Colonic mucosa (tissue), 4 donors: ENCODE results near the gene ST6GALNAC5. TPM values are rescaled to one million over a fixed set of nuclear protein-coding genes. Genes with fewer than 3 reads are reported as not detected.

Experiments used
- DNase-seq: peaks from one replicate; pipeline ENCODE4 v3.0.0-alpha.2; 2020
- H3K27ac ChIP-seq: fragments of 200-600 bp; one replicate; pipeline ENCODE4 v1.8.0; 2021
- H3K27me3 ChIP-seq: fragments of 200-600 bp; one replicate; pipeline ENCODE4 v1.8.0; 2021
- H3K36me3 ChIP-seq: fragments of 200-600 bp; one replicate; pipeline ENCODE4 v1.8.0; 2021
- H3K4me1 ChIP-seq: fragments of 200-600 bp; one replicate; pipeline ENCODE4 v1.8.0; 2021; ENCODE audit warnings: mild to moderate bottlenecking
- H3K4me3 ChIP-seq: fragments of 200-600 bp; one replicate; pipeline ENCODE4 v1.8.0; 2021
- H3K9ac ChIP-seq, 2 donors: one replicate each; pipeline ENCODE4 v1.7.0; 2013; ENCODE audit warnings: control low read depth in 2 of 2, low read depth in 2 of 2, low read length in 2 of 2
- H3K9me3 ChIP-seq: fragments of 200-600 bp; one replicate; pipeline ENCODE4 v1.8.0; 2021
- intact Hi-C: fragments of 100-400 bp; cut with DNase I; formaldehyde crosslinking; loops from one replicate; pipeline ENCODE4 v1.14.1; 2022
- total RNA-seq, 2 donors: library from RNA; stranded (reverse); fragmentation: NEBNext Ultra II Directional in 1 of 2; extraction: Animal tissue kit (Norgen Biotek cat#: 25700) in 1 of 2; gene quantifications; one replicate each; pipeline ENCODE4 v1.2.1, GENCODE V29; 2021
- TF ChIP-seq, protein P1 (sequence below): fragments of 200-600 bp; IDR thresholded peaks from one replicate; pipeline ENCODE4 v1.8.0; 2022; ENCODE audit warnings: antibody characterized with exemption, mild to moderate bottlenecking
- donor health status: healthy.
- donor health status: DM: no; HTN: no; CAD: no.
- donor health status: DM: no; HTN: no; CAD: no.

The ST6GALNAC5 gene
- total RNA-seq, 2 donors from 2014 or later, result 2.1 to 2.2 TPM

DNA sequence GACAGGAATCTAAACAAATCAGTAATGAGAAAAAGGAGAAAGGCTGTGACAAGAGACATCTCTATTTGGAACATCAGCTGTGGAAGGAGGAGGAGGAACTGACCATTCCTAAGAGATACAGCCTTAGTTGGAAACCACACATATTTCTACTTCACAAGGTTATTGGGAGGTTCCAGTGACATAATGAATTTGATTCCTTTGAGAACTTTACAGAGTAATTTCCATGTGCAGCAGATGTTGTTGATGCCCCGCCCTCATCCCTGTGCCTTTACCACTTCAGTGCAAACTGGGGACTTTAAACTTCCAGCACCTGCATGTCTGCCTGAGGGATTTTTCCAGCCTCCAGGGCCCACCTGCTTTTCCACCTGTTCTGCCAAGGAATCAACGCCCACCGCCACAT lies 9.3 kb upstream of the ST6GALNAC5 start:
- no peak overlapping the region for H3K27ac ChIP-seq
- intact Hi-C loops, result no loop called here
- H3K4me1 ChIP-seq, result no peaks in the 10 kb centered on the region
- DNase-seq, result no peak
- H3K27me3 ChIP-seq, result no peaks in the 10 kb centered on the region
- no peaks in the 10 kb centered on the region for H3K9me3 ChIP-seq
- no peaks in the 10 kb centered on the region for H3K36me3 ChIP-seq
- H3K9ac ChIP-seq, result no peak overlapping the region
- TF ChIP-seq, protein P1, sequence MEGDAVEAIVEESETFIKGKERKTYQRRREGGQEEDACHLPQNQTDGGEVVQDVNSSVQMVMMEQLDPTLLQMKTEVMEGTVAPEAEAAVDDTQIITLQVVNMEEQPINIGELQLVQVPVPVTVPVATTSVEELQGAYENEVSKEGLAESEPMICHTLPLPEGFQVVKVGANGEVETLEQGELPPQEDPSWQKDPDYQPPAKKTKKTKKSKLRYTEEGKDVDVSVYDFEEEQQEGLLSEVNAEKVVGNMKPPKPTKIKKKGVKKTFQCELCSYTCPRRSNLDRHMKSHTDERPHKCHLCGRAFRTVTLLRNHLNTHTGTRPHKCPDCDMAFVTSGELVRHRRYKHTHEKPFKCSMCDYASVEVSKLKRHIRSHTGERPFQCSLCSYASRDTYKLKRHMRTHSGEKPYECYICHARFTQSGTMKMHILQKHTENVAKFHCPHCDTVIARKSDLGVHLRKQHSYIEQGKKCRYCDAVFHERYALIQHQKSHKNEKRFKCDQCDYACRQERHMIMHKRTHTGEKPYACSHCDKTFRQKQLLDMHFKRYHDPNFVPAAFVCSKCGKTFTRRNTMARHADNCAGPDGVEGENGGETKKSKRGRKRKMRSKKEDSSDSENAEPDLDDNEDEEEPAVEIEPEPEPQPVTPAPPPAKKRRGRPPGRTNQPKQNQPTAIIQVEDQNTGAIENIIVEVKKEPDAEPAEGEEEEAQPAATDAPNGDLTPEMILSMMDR, result no peak
- no peak overlapping the region for H3K4me3 ChIP-seq

DNA sequence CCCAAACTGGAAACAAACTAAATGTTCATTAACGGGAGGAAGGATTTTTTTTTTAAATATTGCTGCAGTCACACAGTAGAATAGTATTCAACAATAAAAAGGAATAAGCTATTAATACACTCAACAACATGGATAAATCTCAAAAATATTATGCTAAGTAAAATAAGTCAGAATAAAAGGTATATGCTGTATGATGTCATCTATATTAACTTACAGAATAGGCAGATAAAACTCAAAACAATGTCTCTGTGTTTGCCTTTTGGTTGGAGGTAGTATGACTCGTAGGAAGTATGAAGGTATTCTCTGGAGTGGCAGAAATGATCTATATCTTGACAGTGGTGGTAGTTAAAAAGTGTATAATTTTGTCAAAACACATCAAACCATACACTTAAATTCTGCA lies 6.1 kb upstream of the ST6GALNAC5 start:
- Histone ChIP-seq H3K4me1 (no peaks in the 10 kb centered on the region), H3K36me3 (no peaks in the 10 kb centered on the region), H3K27me3 (peaks cover 3% of the 10 kb centered on the region), H3K27ac (no peak overlapping the region), H3K4me3 (no peak overlapping the region), H3K9me3 (no peaks in the 10 kb centered on the region), H3K9ac (no peak overlapping the region)
- no peak for DNase-seq
- intact Hi-C loops, result no loop called here
- TF ChIP-seq, protein P1, result no peak

DNA sequence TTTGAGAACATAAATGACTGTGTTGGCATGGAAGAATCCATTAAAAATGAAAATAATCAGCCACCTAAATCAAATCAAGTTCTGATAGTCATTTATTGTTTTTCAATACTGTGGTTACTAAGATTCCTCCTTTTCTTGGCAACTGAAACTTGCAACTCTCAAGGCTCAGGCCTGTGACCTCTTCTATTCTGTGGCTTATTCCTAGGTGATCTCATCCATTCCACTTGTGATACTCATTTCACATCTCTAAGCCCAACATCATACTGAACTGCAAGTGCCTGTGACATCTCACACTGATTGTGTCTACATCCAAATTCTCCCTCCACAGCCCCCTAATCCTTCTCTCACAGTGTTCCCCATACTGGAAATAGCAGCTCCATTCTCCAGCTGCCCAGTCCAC lies 4.8 kb upstream of the ST6GALNAC5 start:
- H3K36me3 ChIP-seq, result no peaks in the 10 kb centered on the region
- no peaks in the 10 kb centered on the region for H3K9me3 ChIP-seq
- no peaks in the 10 kb centered on the region for H3K4me1 ChIP-seq
- intact Hi-C loops, result no loop called here
- peaks cover 7% of the 10 kb centered on the region for H3K27me3 ChIP-seq
- no peak for DNase-seq
- TF ChIP-seq, protein P1, result no peak
- no peak overlapping the region for H3K27ac ChIP-seq
- H3K4me3 ChIP-seq, result no peak overlapping the region
- no peak overlapping the region for H3K9ac ChIP-seq

DNA sequence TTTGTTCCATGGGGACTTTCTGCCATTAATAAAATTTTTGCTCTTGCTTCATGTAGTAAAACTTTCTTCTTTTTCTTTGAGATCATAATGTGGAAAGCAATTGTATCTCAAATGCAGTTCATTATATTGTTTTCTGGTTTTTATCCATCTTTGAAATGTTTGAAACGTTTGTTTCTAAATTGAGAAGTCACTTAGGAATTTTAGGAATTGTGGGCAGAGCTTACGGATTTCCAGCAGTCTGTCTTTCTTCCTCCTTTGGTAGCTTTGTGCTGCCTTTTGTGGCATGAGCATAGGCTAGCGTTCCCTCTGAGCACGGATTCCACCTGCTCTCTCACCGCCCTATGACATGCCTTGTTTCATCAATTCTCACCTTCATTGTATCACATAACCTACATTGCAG lies 2.9 kb upstream of the ST6GALNAC5 start:
- Histone ChIP-seq H3K4me1 (no peaks in the 10 kb centered on the region), H3K36me3 (no peaks in the 10 kb centered on the region), H3K9ac (no peak overlapping the region), H3K9me3 (no peaks in the 10 kb centered on the region), H3K27me3 (peaks cover 19% of the 10 kb centered on the region), H3K4me3 (no peak overlapping the region), H3K27ac (no peak overlapping the region)
- no peak for DNase-seq
- TF ChIP-seq, protein P1, result no peak
- intact Hi-C loops, result no loop called here

DNA sequence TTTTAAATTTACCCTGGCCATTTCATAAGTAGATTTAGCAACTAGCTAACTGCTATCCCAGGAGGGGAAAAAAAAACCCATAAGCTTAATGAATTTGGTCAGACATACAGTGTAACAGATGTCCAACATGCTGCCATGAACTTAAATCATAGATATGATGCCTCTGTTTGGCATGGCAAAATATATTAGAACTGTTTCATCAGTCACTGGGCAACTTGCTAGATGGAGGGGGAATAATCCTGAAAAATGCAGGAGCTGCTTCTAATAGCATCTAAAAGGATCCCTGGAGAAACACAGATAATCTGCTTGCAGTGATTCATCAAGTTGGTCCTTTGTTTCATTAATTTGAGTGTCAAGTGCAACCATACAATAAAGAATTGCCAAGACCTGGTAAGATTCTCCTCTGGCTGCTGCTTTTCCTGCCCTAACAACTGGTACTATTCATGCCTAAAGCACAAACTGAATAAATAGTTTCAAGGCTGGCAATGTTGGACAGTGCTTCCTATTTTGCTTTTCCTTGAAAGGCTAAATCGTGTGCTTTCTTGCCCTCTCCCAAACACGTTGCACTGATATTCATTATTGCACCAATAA lies 1.5 kb upstream of the ST6GALNAC5 start:
- intact Hi-C loops, result no loop called here
- TF ChIP-seq, protein P1, result no peak
- H3K4me1 ChIP-seq, result no peaks in the 10 kb centered on the region
- H3K4me3 ChIP-seq, result no peak overlapping the region
- no peaks in the 10 kb centered on the region for H3K36me3 ChIP-seq
- no peak overlapping the region for H3K9ac ChIP-seq
- no peak for DNase-seq
- H3K27me3 ChIP-seq, result peaks cover 19% of the 10 kb centered on the region
- H3K9me3 ChIP-seq, result no peaks in the 10 kb centered on the region
- H3K27ac ChIP-seq, result no peak overlapping the region
